GM12801 (cell line): ENCODE results near the gene EPB41.

Experiments
- CTCF ChIP-seq: IDR thresholded peaks from one replicate; pipeline ENCODE4 v1.5.1; 2011; ENCODE audit warnings: control low read depth; ENCODE audit not compliant: insufficient read length; ENCODE audit errors: extremely low read depth

EPB41 gene

GRCh38 chr1:29050166-29050565 is 135.8 kb downstream of the EPB41 start:
- no peak for TF ChIP-seq CTCF

DNA sequence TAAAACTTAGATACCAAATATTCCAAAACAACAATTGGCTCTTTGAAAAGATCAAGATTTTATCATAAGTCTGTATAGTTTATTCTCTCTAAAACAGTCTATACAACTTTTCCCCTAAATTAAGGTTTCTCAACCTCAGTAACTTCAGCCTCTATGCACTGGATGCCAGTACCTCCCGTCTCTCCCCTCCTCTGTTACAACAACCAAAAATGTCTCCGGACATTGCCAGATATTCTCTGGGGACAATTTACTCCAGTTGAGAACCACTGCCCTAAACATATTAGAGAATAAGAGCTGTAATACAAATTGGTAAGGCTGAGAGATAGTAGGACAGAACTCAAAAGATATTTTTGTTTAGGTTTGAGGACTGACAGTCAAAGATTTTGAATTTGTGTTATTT is 137.7 kb downstream of the EPB41 start:
- TF ChIP-seq CTCF, result no peak

DNA sequence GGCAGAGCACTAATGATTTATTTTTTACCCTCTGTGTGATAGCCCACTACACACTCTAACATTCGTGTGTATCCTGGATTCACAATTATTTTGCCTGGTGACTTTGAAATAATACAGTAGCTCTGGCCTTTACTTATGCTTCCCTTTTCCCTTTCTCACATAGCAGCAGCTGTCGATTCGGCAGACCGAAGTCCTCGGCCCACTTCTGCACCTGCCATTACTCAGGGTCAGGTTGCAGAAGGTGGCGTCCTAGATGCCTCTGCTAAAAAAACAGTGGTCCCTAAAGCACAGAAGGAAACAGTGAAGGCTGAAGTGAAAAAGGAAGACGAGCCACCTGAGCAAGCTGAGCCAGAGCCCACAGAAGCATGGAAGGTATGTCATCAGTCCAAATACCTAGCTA is 138.6 kb downstream of the EPB41 start:
- no peak for TF ChIP-seq CTCF

DNA sequence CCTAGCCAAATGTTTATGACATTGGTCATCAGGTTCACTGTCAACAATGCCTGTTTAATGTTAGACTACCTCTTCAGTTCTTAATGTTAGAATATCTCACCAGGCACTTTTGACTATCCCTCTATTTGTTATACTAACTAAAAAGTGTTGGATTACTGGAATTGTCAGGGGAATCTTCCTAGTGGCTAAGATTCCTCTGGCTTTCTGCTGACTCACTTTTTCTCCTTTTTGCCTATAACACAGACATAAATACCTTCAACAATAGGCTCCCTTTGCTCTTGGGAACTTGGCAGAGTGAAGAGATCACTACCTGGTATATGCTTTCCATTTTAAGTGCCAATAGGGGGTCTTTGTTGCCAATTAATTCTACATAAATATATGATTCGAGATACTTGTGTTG is 140.8 kb downstream of the EPB41 start:
- TF ChIP-seq CTCF, result no peak

- TF ChIP-seq CTCF, result no peak
Observed at GRCh38 chr1:29056256-29056655, 141.9 kb downstream of the EPB41 start.

DNA sequence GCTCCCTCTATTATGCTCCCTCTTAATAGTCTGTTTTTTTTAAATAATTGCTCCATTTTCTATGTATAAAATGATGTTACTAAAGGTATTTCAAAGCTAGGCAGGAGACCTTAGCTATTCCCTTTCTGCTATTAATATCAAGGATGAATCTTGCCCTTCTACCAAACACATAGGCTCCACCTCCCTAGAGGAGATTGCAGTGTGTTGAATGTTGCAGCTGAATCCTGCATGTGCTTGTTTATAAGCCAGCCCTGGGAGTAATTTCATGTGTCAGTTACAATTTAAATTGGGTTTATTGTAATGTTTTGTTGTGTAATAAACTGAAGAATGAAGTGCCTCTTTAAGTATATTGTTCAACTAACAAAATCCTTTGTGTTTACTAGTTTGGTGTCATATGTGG is 143.3 kb downstream of the EPB41 start:
- TF ChIP-seq CTCF, result no peak

GRCh38 chr1:29062157-29062942 is 148.0 kb downstream of the EPB41 start:
- no peak for TF ChIP-seq CTCF

DNA sequence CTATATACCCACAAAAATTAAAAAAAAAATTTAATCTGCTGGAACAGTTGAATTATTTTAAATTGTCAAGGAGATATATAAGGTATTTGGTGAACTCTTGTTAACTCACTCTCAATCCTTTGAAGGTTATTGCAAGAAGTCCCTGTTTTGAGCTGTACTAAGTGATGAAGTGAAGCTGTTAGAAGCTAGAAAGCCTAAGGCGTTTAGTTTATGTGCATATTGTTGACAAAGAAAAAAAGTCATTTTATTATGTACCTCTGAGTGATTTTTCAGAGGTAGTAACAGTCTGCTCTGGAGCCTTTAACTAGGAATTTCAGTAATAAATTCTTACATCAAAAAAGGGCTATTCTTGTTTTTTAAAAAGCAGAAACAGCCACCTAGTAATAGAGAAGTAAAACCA is 149.7 kb downstream of the EPB41 start:
- no peak for TF ChIP-seq CTCF
